Measurements from ENCODE around the gene FAXDC2. TPM values are rescaled to one million over a fixed set of nuclear protein-coding genes. Genes with fewer than 3 reads are reported as not detected.
A peak's percentile ranks its signal among the peaks of the same experiment; 100 is the strongest.

Gene FAXDC2
- total RNA-seq, 1 donor: 17.4 TPM

GRCh38 chr5:154776167-154776566 lies 74.2 kb downstream of the FAXDC2 start:
- no peak for TF ChIP-seq CTCF (IDR thresholded peaks at IDR 0.05; ENCODE audit: insufficient read depth, low read length)
- DNase-seq (ENCODE audit: low read depth): no peak
- H3K4me3 ChIP-seq (ENCODE audit: low read depth, low read length): no peak overlapping the region

GRCh38 chr5:154773326-154773725 lies 77.1 kb downstream of the FAXDC2 start:
- H3K4me3 ChIP-seq (ENCODE audit: low read depth, low read length): no peak overlapping the region
- no peak for TF ChIP-seq CTCF (IDR thresholded peaks at IDR 0.05; ENCODE audit: insufficient read depth, low read length)
- no peak for DNase-seq (ENCODE audit: low read depth)

- peak overlapping the region; percentile 32 for H3K4me3 ChIP-seq (ENCODE audit: low read depth, low read length)
- peak; percentile 39 for TF ChIP-seq CTCF (IDR thresholded peaks at IDR 0.05; ENCODE audit: insufficient read depth, low read length)
- DNase-seq (ENCODE audit: low read depth): peak; percentile 92
Measured at GRCh38 chr5:154771383-154771901, 79.0 kb downstream of the FAXDC2 start.

- DNase-seq (ENCODE audit: low read depth): no peak
- no peak overlapping the region for H3K4me3 ChIP-seq (ENCODE audit: low read depth, low read length)
- TF ChIP-seq CTCF (IDR thresholded peaks at IDR 0.05; ENCODE audit: insufficient read depth, low read length): no peak
Measured at GRCh38 chr5:154770111-154770510, 80.3 kb downstream of the FAXDC2 start.

Small RNA genes within 50 kb of the gene (small RNA-seq; reads per million reads assigned to genes)
- gene MIR378H: not detected

Other genes starting within 250 kb of the FAXDC2 start
- gene LARP1, start 95.2 kb downstream of the FAXDC2 start, total RNA-seq (ENCODE audit: low replicate concordance): 66.8 and 114 TPM in 2 replicates
- 37.0 and 38.8 TPM in 2 replicates for gene CNOT8, start 8.0 kb upstream of the FAXDC2 start, total RNA-seq (ENCODE audit: low replicate concordance)
- gene GEMIN5, start 87.6 kb upstream of the FAXDC2 start, total RNA-seq (ENCODE audit: low replicate concordance): 18.2 and 28.1 TPM in 2 replicates
- 4.6 and 21.5 TPM in 2 replicates for gene MRPL22, start 90.5 kb upstream of the FAXDC2 start, total RNA-seq (ENCODE audit: low replicate concordance)
- not detected in 2 replicates for gene KIF4B, start 163.2 kb upstream of the FAXDC2 start, total RNA-seq (ENCODE audit: low replicate concordance)